Osteoblast (primary cell): ENCODE data around the gene GRM7. TPM values are rescaled to one million over a fixed set of nuclear protein-coding genes. Genes with fewer than 3 reads are reported as not detected.

Experiments used
- DNase-seq: peaks from one replicate; pipeline ENCODE4 v3.0.0; 2011; ENCODE audit warnings: low spot score, mixed read lengths; ENCODE audit not compliant: insufficient read length; ENCODE audit errors: missing footprints
- H2AFZ ChIP-seq: 2 replicates; pipeline ENCODE4 v1.6.0; 2011; ENCODE audit warnings: mild to moderate bottlenecking, low read length
- H3K27ac ChIP-seq: 2 replicates; pipeline ENCODE4 v1.5.1; 2011; ENCODE audit warnings: mild to moderate bottlenecking, low read depth, low read length, moderate library complexity
- H3K27me3 ChIP-seq: 2 replicates; pipeline ENCODE4 v1.6.0; 2012; ENCODE audit warnings: mild to moderate bottlenecking, control low read depth, inconsistent platforms, low read length, moderate library complexity; ENCODE audit not compliant: insufficient read depth
- H3K36me3 ChIP-seq: 2 replicates; pipeline ENCODE4 v1.5.1; 2011; ENCODE audit warnings: mild to moderate bottlenecking, low read length, control low read depth, moderate library complexity; ENCODE audit not compliant: insufficient read depth
- H3K4me1 ChIP-seq: 2 replicates; pipeline ENCODE4 v1.5.1; 2011; ENCODE audit warnings: mild to moderate bottlenecking, low read length, control low read depth, moderate library complexity; ENCODE audit not compliant: insufficient read depth
- H3K4me2 ChIP-seq: 2 replicates; pipeline ENCODE4 v1.6.0; 2011; ENCODE audit warnings: mild to moderate bottlenecking, low read length; ENCODE audit not compliant: insufficient read depth
- H3K4me3 ChIP-seq: fragments of 200-600 bp; sonication (generic); 3 replicates; pipeline ENCODE4 v1.5.1; 2012; ENCODE audit warnings: mild to moderate bottlenecking, low read length, inconsistent platforms; ENCODE audit not compliant: insufficient read depth
- H3K79me2 ChIP-seq: 2 replicates; pipeline ENCODE4 v1.6.0; 2012; ENCODE audit warnings: mild to moderate bottlenecking, low read length, control low read depth, inconsistent platforms; ENCODE audit not compliant: insufficient read depth
- H3K9me3 ChIP-seq: 2 replicates; pipeline ENCODE4 v1.5.1; 2011; ENCODE audit warnings: low read depth, low read length, control low read depth
- H4K20me1 ChIP-seq: 2 replicates; pipeline ENCODE4 v1.6.0; 2012; ENCODE audit warnings: mild to moderate bottlenecking, low read length, control low read depth; ENCODE audit not compliant: insufficient read depth
- CTCF ChIP-seq: IDR thresholded peaks from 2 replicates; pipeline ENCODE4 v1.5.1; 2011; ENCODE audit warnings: mild to moderate bottlenecking, low read depth, low read length, moderate library complexity; ENCODE audit errors: extremely low read depth
- total RNA-seq: library from RNA; depleted of rRNA; stranded (reverse); fragments of >200 nt; gene quantifications from 2 replicates; pipeline ENCODE4 v1.2.3, GENCODE V29; 2012

Gene GRM7
- total RNA-seq, 1 donor: not detected

GRCh38 chr3:7075901-7076300 is 215.0 kb downstream of the GRM7 start:
- no peaks in the 10 kb centered on the region for H3K4me1 ChIP-seq
- H3K4me2 ChIP-seq: no peak overlapping the region
- no peaks in the 10 kb centered on the region for H3K27me3 ChIP-seq
- no peaks in the 10 kb centered on the region for H3K79me2 ChIP-seq
- no peak overlapping the region for H2AFZ ChIP-seq
- no peak overlapping the region for H3K27ac ChIP-seq
- H4K20me1 ChIP-seq: no peaks in the 10 kb centered on the region
- no peak overlapping the region for H3K4me3 ChIP-seq
- H3K36me3 ChIP-seq: no peaks in the 10 kb centered on the region
- no peak for DNase-seq
- TF ChIP-seq CTCF: no peak
- no peaks in the 10 kb centered on the region for H3K9me3 ChIP-seq

GRCh38 chr3:7082244-7082643 is 221.3 kb downstream of the GRM7 start:
- TF ChIP-seq CTCF: no peak
- H4K20me1 ChIP-seq: no peaks in the 10 kb centered on the region
- DNase-seq: no peak
- no peaks in the 10 kb centered on the region for H3K27me3 ChIP-seq
- no peak overlapping the region for H3K27ac ChIP-seq
- no peak overlapping the region for H3K4me2 ChIP-seq
- H3K4me3 ChIP-seq: no peak overlapping the region
- H3K79me2 ChIP-seq: no peaks in the 10 kb centered on the region
- no peaks in the 10 kb centered on the region for H3K36me3 ChIP-seq
- H2AFZ ChIP-seq: no peak overlapping the region
- H3K9me3 ChIP-seq: no peaks in the 10 kb centered on the region
- no peaks in the 10 kb centered on the region for H3K4me1 ChIP-seq

GRCh38 chr3:7086417-7086816 is 225.5 kb downstream of the GRM7 start:
- Histone ChIP-seq H3K4me3 (no peak overlapping the region), H3K9me3 (no peaks in the 10 kb centered on the region), H4K20me1 (no peaks in the 10 kb centered on the region), H3K36me3 (no peaks in the 10 kb centered on the region), H2AFZ (no peak overlapping the region), H3K79me2 (no peaks in the 10 kb centered on the region), H3K27ac (no peak overlapping the region), H3K27me3 (no peaks in the 10 kb centered on the region), H3K4me1 (no peaks in the 10 kb centered on the region), H3K4me2 (no peak overlapping the region)
- DNase-seq: no peak
- no peak for TF ChIP-seq CTCF

- H3K79me2 ChIP-seq: no peaks in the 10 kb centered on the region
- no peak for TF ChIP-seq CTCF
- no peak for DNase-seq
- no peaks in the 10 kb centered on the region for H3K27me3 ChIP-seq
- H4K20me1 ChIP-seq: no peaks in the 10 kb centered on the region
- no peaks in the 10 kb centered on the region for H3K4me1 ChIP-seq
- no peaks in the 10 kb centered on the region for H3K9me3 ChIP-seq
- no peak overlapping the region for H3K27ac ChIP-seq
- no peak overlapping the region for H2AFZ ChIP-seq
- H3K4me3 ChIP-seq: no peak overlapping the region
- H3K4me2 ChIP-seq: no peak overlapping the region
- no peaks in the 10 kb centered on the region for H3K36me3 ChIP-seq
These were observed 234.2 kb downstream of the GRM7 start for GRCh38 chr3:7095116-7095515.
